ENCODE results near the gene LGALS7. TPM values are rescaled to one million over a fixed set of nuclear protein-coding genes. Genes with fewer than 3 reads are reported as not detected.

The LGALS7 gene
- polyA plus RNA-seq, 1 of the 3 experiments (the other 2 are of a cell fraction): not detected

DNA sequence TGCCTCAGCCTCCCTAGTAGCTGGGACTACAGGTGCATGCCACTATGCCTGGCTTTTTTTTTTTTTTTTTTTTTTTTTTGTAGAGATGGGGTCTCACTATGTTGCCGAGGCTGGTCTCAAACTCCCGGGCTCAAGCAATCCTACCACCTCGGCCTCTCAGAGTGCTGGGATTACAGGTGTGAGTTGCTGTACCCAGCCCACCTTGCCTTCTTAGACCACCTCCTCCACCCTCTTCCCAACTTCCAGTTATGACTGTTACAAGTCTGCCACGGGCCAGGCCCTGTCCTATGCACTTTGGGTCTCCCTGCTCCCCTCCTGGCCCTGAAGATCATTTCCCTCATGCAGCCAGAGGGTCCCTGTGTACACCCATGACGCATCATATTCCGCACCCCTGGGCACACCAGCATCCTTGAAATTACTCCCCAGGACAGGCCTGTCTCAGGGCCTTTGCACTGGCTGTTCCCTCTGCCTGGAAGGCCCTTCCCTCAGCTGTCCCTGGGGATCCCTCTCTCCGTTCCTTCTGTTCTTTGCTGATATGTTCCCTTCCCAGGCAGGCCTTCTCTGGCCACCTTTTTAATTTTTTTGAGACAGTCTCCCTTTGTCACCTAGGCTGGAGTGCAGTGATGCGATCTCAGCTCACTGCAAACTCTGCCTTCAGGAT lies 36.4 kb upstream of the LGALS7 start:
- H3K9ac ChIP-seq: no peak overlapping the region
- no peak overlapping the region for H3K27ac ChIP-seq (ENCODE audit: low read depth in 2 of 2, low read length in 1 of 2)
- ChIA-PET CTCF (no interaction called here), POLR2A (no interaction called here)
- no peaks in the 10 kb centered on the region for H3F3A ChIP-seq (replicated peaks; ENCODE audit: insufficient read depth)
- no peaks in the 10 kb centered on the region for H3K27me3 ChIP-seq (ENCODE audit: insufficient read depth)
- H3K36me3 ChIP-seq (replicated peaks in 1 of 2; ENCODE audit: control insufficient read depth in 1 of 2, insufficient read depth in 2 of 2, low read length in 1 of 2): no peaks in the 10 kb centered on the region
- H3K9me3 ChIP-seq: no peaks in the 10 kb centered on the region
- H3K9me2 ChIP-seq: no peaks in the 10 kb centered on the region
- H3K79me2 ChIP-seq (ENCODE audit: insufficient read depth): no peaks in the 10 kb centered on the region
- 96% methylated on average over 5 of the region's 8 CpGs for WGBS (ENCODE audit: low lambda C conversion rate)
- H2AFZ ChIP-seq (ENCODE audit: low read depth): no peak overlapping the region
- TF ChIP-seq TCF12 (IDR thresholded peaks at IDR 0.05): no peak
- TF ChIP-seq, protein P1, sequence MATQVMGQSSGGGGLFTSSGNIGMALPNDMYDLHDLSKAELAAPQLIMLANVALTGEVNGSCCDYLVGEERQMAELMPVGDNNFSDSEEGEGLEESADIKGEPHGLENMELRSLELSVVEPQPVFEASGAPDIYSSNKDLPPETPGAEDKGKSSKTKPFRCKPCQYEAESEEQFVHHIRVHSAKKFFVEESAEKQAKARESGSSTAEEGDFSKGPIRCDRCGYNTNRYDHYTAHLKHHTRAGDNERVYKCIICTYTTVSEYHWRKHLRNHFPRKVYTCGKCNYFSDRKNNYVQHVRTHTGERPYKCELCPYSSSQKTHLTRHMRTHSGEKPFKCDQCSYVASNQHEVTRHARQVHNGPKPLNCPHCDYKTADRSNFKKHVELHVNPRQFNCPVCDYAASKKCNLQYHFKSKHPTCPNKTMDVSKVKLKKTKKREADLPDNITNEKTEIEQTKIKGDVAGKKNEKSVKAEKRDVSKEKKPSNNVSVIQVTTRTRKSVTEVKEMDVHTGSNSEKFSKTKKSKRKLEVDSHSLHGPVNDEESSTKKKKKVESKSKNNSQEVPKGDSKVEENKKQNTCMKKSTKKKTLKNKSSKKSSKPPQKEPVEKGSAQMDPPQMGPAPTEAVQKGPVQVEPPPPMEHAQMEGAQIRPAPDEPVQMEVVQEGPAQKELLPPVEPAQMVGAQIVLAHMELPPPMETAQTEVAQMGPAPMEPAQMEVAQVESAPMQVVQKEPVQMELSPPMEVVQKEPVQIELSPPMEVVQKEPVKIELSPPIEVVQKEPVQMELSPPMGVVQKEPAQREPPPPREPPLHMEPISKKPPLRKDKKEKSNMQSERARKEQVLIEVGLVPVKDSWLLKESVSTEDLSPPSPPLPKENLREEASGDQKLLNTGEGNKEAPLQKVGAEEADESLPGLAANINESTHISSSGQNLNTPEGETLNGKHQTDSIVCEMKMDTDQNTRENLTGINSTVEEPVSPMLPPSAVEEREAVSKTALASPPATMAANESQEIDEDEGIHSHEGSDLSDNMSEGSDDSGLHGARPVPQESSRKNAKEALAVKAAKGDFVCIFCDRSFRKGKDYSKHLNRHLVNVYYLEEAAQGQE (IDR thresholded peaks at IDR 0.05; ENCODE audit: low read depth, low read length): no peak
- no peak for TF ChIP-seq MXI1 (IDR thresholded peaks at IDR 0.05; ENCODE audit: low read depth, low read length)
- TF ChIP-seq RXRA (IDR thresholded peaks at IDR 0.05; ENCODE audit: borderline replicate concordance, low read depth): no peak
- TF ChIP-seq SIN3A (IDR thresholded peaks at IDR 0.05; ENCODE audit: borderline replicate concordance, low read depth, low read length): no peak
- TF ChIP-seq, protein P2, sequence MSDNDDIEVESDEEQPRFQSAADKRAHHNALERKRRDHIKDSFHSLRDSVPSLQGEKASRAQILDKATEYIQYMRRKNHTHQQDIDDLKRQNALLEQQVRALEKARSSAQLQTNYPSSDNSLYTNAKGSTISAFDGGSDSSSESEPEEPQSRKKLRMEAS (IDR thresholded peaks at IDR 0.05; ENCODE audit: low read depth): no peak
- no peak for TF ChIP-seq FOSL2 (IDR thresholded peaks at IDR 0.05; ENCODE audit: borderline replicate concordance, low read depth)
- TF ChIP-seq TAF1 (IDR thresholded peaks at IDR 0.05; ENCODE audit: borderline replicate concordance, low read depth, low read length): no peak
- no peak for TF ChIP-seq ELF1 (IDR thresholded peaks at IDR 0.05)
- no peak for TF ChIP-seq JUND (IDR thresholded peaks at IDR 0.05)
- TF ChIP-seq FOXJ3 (CRISPR knock-in tag; IDR thresholded peaks at IDR 0.05): no peak
- no peak for TF ChIP-seq EZH2phosphoT487 (IDR thresholded peaks at IDR 0.05; ENCODE audit: borderline replicate concordance, low read depth)
- DNase-seq: no peak
- no peaks in the 10 kb centered on the region for H3K4me1 ChIP-seq (ENCODE audit: control insufficient read depth in 1 of 2, insufficient read depth in 2 of 2, low read depth in 1 of 2, low read length in 1 of 2)
- no peak overlapping the region for H3K4me3 ChIP-seq (ENCODE audit: low read depth in 2 of 2, low read length in 1 of 2)
- H3K4me2 ChIP-seq: no peak overlapping the region
- H4K20me1 ChIP-seq (ENCODE audit: insufficient read depth): no peaks in the 10 kb centered on the region

DNA sequence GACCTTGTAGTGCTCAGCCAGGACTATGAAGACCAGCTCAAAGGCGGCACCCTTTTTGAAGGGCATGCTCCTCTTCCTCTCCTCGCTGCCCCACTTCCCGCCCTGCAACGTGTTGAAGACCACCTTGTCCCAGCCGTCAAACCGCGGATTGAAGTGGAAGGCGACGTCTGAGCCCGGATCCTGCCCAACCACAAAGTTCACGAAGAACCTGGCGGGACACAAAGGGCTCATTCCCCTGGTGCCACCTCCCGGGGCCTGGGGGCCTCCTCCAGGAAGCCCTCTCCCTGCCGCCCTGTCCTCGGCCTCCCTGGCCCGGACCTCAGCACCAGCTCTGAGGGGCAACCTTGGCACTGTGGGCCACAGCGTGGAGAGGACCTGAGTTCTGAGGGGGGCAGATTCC lies 35.4 kb upstream of the LGALS7 start:
- POLR2A ChIA-PET: no interaction called here
- no peaks in the 10 kb centered on the region for H3K79me2 ChIP-seq (ENCODE audit: insufficient read depth)
- CTCF ChIA-PET: no interaction called here
- 87% methylated on average over 15 of the region's 17 CpGs for WGBS (ENCODE audit: low lambda C conversion rate)
- no peaks in the 10 kb centered on the region for H3K9me2 ChIP-seq
- H3K9me3 ChIP-seq: no peaks in the 10 kb centered on the region
- H3K9ac ChIP-seq: no peak overlapping the region
- no peaks in the 10 kb centered on the region for H3K27me3 ChIP-seq (ENCODE audit: insufficient read depth)
- DNase-seq: no peak
- H3K27ac ChIP-seq (ENCODE audit: low read depth in 2 of 2, low read length in 1 of 2): no peak overlapping the region
- H3K36me3 ChIP-seq (replicated peaks in 1 of 2; ENCODE audit: control insufficient read depth in 1 of 2, insufficient read depth in 2 of 2, low read length in 1 of 2): no peaks in the 10 kb centered on the region
- H3K4me1 ChIP-seq (ENCODE audit: control insufficient read depth in 1 of 2, insufficient read depth in 2 of 2, low read depth in 1 of 2, low read length in 1 of 2): no peaks in the 10 kb centered on the region
- H2AFZ ChIP-seq (ENCODE audit: low read depth): no peak overlapping the region
- H4K20me1 ChIP-seq (ENCODE audit: insufficient read depth): no peaks in the 10 kb centered on the region
- no peak overlapping the region for H3K4me2 ChIP-seq
- H3K4me3 ChIP-seq (ENCODE audit: low read depth in 2 of 2, low read length in 1 of 2): no peak overlapping the region
- H3F3A ChIP-seq (replicated peaks; ENCODE audit: insufficient read depth): no peaks in the 10 kb centered on the region
- TF ChIP-seq, protein P3, sequence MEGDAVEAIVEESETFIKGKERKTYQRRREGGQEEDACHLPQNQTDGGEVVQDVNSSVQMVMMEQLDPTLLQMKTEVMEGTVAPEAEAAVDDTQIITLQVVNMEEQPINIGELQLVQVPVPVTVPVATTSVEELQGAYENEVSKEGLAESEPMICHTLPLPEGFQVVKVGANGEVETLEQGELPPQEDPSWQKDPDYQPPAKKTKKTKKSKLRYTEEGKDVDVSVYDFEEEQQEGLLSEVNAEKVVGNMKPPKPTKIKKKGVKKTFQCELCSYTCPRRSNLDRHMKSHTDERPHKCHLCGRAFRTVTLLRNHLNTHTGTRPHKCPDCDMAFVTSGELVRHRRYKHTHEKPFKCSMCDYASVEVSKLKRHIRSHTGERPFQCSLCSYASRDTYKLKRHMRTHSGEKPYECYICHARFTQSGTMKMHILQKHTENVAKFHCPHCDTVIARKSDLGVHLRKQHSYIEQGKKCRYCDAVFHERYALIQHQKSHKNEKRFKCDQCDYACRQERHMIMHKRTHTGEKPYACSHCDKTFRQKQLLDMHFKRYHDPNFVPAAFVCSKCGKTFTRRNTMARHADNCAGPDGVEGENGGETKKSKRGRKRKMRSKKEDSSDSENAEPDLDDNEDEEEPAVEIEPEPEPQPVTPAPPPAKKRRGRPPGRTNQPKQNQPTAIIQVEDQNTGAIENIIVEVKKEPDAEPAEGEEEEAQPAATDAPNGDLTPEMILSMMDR (IDR thresholded peaks at IDR 0.05): no peak
- TF ChIP-seq, protein P4, sequence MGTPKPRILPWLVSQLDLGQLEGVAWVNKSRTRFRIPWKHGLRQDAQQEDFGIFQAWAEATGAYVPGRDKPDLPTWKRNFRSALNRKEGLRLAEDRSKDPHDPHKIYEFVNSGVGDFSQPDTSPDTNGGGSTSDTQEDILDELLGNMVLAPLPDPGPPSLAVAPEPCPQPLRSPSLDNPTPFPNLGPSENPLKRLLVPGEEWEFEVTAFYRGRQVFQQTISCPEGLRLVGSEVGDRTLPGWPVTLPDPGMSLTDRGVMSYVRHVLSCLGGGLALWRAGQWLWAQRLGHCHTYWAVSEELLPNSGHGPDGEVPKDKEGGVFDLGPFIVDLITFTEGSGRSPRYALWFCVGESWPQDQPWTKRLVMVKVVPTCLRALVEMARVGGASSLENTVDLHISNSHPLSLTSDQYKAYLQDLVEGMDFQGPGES (IDR thresholded peaks at IDR 0.05; ENCODE audit: low read depth, low read length): no peak
- TF ChIP-seq FOXJ3 (CRISPR knock-in tag; IDR thresholded peaks at IDR 0.05): no peak
- TF ChIP-seq RXRA (IDR thresholded peaks at IDR 0.05; ENCODE audit: borderline replicate concordance, low read depth): no peak
- TF ChIP-seq, protein P5, sequence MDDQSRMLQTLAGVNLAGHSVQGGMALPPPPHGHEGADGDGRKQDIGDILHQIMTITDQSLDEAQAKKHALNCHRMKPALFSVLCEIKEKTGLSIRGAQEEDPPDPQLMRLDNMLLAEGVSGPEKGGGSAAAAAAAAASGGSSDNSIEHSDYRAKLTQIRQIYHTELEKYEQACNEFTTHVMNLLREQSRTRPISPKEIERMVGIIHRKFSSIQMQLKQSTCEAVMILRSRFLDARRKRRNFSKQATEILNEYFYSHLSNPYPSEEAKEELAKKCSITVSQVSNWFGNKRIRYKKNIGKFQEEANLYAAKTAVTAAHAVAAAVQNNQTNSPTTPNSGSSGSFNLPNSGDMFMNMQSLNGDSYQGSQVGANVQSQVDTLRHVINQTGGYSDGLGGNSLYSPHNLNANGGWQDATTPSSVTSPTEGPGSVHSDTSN (IDR thresholded peaks at IDR 0.05): no peak
- no peak for TF ChIP-seq SMC3 (IDR thresholded peaks at IDR 0.05; ENCODE audit: low read depth, low read length)
- no peak for TF ChIP-seq RFX5 (IDR thresholded peaks at IDR 0.05; ENCODE audit: low read length)
- TF ChIP-seq EZH2phosphoT487 (IDR thresholded peaks at IDR 0.05; ENCODE audit: borderline replicate concordance, low read depth): no peak
- no peak for TF ChIP-seq FOSL2 (IDR thresholded peaks at IDR 0.05; ENCODE audit: borderline replicate concordance, low read depth)

All from SK-N-SH (cell line).